Measurements from ENCODE around the gene ASCC1.
"Not testable (repeated sequence)": the region's sequence is repeated elsewhere in the genome, so short reads cannot be mapped to it uniquely, and the experiment has no call there.

Gene ASCC1

DNA sequence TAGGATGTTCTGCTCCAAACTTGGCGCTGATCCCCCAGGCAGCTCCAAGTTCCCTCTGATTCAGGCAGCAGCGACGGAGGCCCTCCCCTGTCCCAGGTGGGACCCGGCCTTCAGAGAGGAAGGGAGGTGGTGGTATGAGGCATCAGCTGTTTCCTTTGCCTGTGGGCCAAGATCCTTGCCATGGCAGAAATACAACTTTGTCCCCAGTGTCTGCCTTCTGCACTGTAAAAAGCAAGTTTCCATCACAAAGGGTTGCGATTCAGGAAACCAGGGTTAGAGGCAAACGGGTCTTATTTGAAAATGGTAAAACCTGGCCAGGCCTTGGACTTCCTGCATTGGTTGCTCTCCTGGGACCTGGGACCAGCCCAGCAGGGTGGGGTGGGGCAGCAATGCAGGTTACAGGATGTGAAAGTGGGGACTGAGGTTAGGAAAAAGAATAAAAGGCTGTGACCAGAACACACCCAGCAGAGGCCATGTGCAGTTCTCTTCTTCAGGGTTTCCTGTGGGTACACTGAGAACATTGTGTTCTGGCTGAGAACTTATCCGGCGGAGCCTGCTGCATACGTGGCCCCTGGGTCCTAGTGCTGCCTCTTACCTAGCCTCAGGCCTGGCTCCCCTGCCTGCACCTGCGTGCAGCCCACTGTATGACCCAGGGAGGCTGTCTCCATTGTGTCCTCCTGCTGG, 32.5 kb upstream of the ASCC1 start:
- DNase-seq: peak; percentile 83

DNA sequence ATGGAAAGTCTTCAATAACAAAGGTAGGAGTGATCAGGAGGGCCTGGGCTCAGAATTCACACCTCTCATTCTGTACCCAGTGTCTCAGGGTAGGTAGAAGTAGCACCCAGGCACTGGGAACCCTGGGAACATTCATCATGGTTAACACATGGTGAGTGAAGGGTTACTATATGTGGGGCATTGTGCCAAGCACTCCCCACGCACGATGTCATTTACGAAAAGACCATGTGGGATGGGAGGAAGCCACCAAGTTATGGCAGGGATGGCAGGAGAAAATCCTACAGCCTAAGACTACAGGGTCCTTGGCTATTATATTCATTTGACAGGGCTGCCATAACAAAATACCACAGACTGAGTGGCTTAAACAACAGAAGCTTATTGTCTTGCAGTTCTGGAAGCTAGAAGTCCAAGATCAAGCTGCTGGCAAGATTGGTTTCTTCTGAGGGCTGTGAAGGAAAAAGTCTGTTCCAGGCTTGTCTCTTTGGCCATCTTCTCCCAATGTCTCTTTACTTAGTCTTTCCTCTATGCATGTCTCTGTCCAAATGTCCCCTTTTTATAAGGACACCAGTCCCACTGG, 30.0 kb upstream of the ASCC1 start:
- DNase-seq: no peak

DNA sequence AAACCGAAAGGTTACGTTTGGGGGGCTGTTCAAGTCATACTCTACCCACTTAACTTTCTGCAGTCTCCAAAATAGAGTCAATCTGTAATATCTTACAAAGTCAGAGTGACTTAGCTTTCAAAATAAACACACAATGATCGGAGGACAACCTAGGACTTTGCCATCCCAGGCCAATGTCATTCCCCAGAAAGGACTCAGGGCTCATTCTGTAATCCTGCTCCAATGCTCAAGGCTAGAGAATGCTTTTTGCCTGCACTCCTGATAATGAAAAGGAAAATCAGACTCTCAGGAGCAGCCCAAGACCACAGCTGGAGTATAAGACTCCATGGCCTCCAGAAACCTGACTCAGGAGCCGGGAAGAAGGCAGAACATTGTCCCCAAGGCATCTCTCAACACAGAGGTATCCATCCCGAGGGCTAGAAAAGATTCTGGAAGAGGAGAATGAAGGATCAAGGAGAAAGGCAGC, 28.5 kb upstream of the ASCC1 start:
- no peak for DNase-seq

DNA sequence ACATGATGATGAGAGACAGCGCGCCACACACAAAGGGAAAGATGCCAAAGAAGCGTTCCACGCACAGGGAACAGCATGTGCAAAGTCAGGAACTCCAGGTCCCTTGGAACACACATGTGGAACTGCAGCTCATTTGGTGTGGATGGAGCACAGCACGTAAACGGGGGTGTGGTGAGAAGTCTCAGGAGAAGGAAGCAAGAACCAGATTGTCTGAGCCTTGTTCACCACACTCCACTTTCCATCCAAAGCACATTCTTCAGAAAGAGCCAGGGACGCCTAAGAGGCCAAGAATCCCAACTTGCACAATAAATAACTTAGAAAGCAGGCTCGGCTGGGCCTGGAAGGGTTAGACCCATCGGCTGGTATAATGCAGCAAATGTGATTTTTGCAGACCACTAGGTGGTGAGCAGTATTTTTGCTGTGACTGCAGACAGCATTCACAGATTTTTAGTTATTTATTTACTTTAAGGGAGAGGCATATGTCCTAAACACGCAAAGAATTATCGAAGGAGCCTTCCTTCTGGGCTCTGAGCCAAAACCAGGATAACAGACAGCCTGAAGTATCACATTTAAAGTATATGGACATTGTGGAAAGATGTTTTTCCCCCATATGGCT, 27.9 kb upstream of the ASCC1 start:
- DNase-seq: peak; percentile 29

DNA sequence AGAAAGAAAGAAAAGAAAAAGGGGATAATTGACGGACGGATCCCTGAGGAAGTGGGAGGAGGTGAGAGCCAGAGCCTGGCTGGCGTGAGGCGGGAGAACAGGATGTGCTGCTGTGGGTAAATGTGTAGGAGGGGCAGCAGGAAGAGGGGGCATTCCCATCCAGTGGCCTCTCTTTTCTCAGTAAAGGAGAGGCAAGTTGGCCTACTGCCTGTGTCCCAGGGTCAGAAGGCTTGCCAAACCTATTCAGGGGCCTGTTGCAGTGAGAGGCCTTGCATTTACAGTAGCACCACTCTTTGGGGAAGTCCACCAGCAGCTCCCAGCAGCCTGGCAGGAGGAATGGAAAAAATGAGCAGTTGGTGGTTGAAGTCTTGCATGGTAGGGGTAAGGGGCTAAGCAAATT, 26.6 kb upstream of the ASCC1 start:
- no peak for DNase-seq

DNA sequence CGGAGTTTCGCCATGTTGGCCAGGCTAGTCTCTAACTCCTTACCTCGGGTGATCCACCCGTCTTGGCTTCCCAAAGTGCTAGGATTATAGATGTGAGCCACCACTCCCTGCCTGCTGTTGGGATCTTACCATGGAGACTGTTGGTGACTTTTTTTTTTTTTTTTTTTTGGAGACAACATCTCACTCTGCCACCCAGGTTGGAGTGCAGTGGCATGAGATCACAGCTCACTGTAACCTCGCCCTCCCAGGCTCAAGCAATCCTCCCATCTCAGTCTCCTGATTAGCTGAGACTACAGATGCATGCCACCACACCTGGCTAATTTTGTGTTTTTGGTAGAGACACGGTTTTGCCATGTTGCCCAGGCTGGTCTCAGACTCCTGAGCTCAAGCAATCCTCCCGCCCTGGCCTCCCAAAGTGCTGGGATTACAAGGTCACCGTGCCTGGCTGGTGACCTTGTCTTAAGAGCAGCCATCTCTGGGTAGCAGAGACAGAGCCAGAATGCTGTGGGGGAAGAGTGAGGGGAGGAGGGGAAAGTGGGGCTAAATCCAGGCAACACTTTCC, 25.7 kb upstream of the ASCC1 start:
- DNase-seq: no peak

DNA sequence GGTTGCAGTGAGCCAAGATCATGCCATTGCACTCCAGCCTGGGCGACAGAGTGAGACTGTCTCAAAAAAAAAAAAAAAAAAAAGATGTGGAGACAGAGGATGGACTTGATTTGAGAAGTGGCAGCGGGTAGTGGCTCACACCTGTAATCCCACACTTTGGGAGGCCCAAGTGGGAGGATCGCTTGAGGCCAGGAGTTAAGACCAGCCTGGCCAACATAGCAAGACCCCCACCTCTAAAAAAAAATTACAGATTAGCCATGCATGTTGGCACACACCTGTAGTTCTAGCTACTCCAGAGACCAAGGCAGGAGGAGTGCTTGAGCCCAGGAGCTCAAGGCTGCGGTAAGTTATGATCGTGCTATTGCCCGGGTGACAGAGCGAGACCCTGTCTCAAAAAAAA, 24.3 kb upstream of the ASCC1 start:
- DNase-seq: no peak

DNA sequence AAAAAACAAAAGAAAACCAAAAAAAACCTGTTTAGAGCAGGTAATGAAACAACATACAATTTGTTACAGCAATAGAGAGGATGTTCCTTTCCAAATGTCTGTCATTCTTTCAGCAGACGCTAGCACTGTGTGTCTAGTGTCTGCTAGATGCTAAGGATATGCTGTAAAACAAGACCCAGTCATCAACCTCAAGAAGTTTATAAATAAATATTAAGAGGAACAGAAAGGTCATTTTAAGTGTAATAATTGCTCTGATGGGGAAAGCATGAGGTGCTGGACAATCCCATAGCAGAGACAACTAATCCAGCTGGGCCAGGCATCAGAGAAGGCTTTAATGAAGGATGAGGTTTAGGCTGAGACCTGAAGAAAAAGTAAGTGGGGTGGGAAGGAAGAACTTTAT, 23.3 kb upstream of the ASCC1 start:
- no peak for DNase-seq

DNA sequence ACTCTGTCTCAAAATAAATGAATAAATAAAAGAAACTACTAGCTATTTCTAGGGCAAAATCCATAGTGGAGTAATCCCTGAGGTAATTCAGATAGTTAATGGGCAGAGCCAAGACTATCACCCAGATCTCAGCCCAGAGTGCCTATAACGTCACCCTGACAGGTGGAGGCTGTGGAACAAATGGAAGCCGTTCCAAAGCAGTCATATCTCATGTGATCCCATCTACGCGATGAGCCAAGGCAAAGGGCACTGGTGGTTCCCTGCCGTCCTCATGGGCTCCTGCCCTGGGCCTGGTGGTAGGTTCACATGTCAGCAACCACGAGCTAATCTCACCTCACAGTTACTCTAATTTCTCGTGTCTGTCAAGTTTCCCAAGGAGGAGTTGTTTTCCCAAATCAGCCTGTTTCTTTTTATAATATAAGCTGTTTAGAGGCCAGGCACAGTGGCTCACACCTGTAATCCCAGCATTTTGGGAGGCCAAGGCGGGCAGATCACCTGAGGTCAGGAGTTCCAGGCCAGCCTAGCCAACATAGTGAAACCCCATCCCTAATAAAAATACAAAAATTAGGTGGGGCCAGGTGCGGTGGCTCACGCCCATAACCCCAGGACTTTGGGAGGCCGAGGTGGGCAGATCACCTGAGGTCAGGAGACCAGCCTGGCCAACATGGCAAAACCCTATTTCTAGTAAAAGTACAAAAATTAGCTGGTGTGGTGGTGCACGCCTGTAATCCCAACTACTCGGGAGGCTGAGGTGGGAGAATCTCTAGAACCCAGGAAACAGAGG, 22.5 kb upstream of the ASCC1 start:
- no peak for DNase-seq

DNA sequence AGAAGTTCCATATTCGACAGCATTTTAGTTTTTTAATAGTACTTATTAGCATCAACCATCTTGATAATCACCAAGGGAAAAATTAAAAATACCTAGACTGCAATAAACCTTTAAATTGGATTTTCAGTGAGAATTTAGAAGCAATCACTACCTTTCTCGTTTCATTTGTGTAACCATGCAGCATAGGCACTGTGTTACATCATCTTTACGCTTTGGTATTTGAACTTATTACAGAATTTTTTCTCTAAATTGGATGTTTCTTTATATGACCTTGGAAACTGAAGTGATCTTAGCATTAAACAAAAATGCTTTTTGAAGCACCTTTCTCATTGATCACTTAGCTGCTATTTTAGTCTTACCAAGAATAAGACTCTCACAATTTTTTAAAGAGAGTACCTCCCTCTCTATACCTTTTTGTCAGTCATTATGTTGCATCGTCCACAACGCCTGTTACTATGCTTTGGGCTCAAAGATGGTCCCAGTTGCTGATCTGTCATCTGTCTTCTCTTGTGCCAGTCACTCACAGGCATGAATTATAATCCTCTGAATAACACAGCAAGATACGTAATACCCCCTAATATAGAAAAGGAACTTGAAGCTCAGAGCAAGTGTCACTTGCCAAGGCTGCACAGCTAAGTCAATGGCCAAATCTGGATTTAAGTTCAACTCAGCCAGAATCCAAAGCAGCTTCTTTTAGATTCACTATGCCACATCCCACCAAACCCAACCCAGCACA, 19.6 kb upstream of the ASCC1 start:
- no peak for DNase-seq

DNA sequence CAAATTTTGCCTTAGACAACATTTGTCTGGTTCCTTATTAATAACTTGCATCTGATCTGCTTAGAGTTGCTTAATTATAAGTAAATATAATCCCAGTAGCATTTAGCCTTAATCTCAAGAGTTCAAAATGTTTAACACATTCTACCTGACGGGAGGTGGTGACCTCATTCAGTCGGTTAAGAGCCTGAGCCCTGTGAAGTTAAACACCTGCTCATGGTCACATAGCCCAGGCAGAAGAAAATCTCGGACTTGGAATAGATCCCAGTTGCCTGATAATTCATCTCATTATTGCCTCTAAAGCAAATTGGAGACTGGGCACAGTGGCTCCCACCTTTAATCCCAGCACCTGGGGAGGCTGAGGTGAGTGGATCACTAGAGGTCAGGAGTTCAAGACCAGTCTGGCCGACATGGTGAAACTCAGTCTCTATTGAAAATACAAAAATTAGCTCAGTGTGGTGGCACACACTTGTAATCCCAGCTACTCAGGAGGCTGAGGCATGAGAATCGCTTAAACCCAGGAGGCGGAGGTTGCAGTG, 18.6 kb upstream of the ASCC1 start:
- no peak for DNase-seq

DNA sequence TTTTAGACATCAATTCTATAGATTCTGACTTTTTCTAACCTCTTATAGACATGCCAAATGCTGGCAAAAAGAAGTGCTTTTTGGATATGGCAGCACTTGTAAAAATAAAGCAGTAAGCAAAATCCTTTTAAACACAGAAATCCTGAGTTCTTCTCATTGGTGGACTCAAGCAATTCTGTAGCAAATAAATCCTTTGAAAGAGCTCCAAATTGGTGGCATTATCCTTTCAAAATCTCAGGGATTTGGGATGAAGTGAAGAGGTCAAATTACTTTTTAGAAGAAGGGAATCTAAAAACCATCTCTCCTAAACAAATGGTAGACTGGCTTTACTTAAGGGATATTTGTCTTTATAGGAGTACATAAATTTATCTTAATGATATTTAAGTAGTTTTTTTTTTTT, 17.5 kb upstream of the ASCC1 start:
- no peak for DNase-seq

DNA sequence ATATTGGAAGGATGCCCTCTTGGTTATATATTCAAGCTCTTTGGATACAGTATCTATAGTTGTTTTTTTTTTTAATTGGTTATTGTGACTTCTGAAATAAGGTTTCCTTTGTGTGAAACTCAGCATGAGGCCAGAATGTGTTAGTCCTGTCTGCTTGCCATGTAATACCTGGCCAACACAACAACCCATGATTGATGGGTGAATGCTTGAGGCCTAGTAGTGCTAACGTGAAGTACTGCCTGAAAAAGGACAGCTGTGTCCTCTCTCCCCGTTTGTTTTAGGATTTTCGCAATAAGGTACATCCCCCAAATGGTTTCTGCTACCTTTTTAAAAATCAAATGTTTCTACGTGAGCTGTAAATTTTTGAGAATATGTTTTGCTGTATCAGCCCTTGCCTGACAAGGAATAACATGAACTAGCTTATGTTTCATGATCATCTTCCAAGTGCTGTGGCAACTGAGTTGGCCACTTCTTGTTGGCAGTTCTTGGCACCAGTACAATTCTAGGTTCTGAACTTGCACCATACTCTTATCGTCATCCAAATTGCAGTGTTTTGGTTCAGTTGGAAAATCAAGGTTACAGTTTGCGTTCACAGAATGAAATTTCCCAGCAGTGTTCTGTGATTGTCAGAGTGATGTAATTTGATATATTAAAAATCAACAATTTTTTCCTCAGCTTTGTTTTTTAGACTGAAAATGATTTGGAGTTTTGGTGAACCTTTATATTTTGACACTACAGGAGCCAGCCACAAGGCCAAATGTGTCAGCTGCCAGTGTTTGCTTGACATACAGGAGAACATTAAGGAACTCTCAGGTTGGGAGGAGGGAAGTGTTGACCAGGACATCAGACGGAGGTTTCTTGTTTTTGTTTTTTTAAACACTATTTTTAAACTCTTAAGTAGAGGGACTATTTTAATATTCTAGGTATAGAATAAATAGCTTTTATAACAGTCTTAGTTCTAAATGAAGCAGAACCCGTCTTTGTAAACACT, 13.5 kb upstream of the ASCC1 start:
- DNase-seq: no peak

DNA sequence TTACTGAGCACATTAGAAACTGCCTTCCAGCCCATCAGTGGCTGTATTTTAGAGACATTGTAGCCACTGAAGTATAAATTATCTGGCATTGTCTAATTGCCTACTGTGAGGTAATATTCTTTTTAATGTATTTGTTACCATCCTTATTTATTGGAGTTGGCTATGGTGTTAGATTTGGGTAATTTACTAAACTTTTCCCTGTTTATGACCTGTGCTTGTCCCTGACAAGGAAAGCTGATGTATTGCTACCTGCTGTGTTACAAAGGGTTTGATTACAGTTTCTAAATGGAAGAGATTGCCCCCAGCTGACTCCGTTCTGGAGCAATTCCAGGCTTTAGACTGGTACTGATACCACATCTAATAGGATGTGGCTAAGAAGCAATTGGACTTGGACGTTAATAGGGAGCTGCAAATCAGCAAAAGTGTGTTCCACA, 12.3 kb upstream of the ASCC1 start:
- no peak for DNase-seq

DNA sequence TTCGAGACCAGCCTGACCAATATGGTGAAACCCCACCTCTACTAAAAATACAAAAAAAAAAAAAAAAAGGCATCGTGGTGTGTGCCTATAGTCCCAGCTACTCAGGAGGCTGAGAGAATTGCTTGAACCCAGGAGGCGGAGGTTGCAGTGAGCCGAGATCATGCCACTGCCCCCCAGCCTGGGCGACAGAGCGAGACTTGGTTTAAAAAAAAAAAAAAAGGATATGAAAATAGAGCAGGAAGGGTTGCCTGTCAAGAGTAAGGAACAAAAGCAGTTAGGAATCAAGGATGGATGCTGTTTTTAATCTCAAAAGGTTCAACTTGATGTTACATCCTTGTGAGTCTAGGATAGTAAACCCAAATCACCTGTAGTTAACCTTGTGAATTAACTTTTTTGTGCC, 11.8 kb upstream of the ASCC1 start:
- DNase-seq: no peak

DNA sequence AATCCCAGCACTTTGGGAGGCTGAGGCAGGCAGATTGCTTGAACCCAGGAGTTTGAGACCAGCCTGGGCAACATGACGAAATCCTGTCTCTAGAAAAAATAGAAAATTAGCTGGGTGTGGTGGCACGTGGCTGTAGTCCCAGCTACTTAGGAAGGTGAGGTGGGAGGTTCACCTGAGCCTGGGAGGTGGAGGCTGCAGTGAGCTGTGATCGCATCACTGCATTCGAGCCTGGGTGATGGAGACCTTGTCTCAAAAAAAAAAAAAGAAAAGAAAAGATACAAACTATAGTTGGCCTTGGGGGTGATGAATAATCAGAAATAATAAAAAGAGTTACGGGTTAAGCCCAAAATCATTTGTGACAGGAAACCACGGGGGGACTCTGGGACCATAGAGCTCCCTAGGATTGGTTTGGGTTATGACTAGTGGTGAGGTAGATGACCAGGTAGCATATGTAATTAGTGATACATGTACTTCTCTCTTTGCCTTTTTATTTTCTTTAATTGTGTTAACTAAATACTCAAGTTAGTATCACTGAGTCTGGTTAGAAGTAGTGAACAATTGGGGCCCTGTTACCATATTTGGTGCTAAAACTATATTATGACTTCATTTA, 10.4 kb upstream of the ASCC1 start:
- no peak for DNase-seq

DNA sequence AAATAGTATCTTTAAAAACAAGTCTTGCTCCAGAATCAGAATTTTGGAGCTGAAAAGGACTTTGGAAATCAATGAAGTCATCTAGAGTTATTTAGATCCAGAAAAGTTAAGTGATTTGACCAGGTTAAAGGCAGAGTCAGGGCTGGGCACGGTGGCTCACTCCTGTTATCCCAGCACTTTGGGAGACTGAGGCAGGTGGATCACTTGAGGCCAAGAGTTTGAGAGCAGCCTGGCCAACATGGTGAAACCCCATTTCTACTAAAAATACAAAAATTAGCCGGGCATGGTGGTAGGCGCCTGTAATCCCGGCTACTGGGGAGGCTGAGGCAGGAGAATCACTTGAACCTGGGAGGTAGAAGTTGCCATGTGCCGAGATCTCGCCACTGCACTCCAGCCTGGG, 8.1 kb upstream of the ASCC1 start:
- DNase-seq: not testable (repeated sequence)

DNA sequence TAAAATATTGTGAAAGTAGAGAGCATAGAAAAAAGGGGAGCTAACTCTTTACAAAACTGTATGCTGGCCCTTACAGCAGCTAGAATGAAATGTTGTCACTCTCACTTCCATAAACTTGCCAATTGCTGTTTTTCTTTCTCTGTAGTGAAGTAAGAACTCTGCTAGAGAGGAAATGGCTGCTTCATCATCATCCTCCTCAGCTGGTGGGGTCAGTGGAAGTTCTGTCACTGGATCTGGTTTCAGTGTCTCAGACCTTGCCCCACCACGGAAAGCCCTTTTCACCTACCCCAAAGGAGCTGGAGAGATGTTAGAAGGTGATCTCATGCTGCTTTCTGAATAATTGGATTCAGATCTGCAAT, 7.6 kb upstream of the ASCC1 start:
- no peak for DNase-seq

DNA sequence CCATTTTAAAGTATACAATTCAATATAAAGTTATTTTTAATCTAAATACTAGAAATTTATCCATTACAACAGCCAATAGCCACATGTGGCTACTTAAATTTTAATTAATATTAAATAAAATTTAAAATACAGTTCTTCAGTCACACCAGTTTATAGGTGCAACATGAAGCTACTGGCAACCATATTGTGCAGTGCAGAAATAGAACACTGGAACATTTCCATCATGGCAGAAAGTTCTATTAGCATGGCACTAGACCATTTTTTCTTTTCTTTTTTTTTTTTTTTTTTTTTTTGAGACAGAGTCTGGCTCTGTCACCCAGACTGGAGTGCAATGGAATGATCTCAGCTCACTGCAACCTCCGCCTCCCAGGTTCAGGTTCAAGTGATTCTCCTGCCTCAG, 5.2 kb upstream of the ASCC1 start:
- no peak for DNase-seq

DNA sequence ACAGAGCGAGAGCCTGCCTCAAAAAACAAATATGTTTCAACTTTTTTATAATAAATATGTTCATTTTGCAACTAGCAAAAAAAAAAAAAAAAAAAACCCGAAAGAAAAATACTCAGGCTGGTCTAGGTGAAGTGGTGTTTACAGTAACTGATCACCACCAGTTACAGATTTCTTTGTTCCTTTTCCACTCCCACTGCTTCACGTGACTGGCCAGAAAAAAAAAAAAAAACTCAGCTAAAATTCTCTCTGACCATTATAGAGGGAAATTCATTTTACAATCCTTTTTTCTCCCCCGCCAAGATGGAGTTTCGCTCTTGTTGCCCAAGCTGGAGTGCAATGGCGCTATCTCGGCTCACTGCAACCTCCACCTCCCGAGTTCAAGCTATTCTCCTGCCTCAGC, 4.6 kb upstream of the ASCC1 start:
- DNase-seq: no peak

All from CD4-positive, alpha-beta T cell treated with Interleukin-10 for 1 hour (primary cell).